MM.1S (cell line): ENCODE measurements around the gene TLCD3B.
"Not testable (repeated sequence)": the region's sequence is repeated elsewhere in the genome, so short reads cannot be mapped to it uniquely, and the experiment has no call there.

Experiments used
- CTCF ChIP-seq: fragments of 300-600 bp; sonication (generic); IDR thresholded peaks from 2 replicates; pipeline ENCODE4 v1.5.1; 2016; ENCODE audit warnings: antibody characterized with exemption, low read length, mixed read lengths
- EZH2 ChIP-seq: fragments of 300-600 bp; sonication (generic); optimal IDR thresholded peaks from 2 replicates; pipeline ENCODE3; 2017; ENCODE audit warnings: low read depth, mild to moderate bottlenecking, antibody characterized with exemption, low read length, mixed read lengths
- EZH2phosphoT487 ChIP-seq: fragments of 300-600 bp; sonication (generic); IDR thresholded peaks from 2 replicates; pipeline ENCODE4 v1.6.1; 2018; ENCODE audit warnings: antibody characterized with exemption, low read length

- not testable (repeated sequence) for TF ChIP-seq CTCF, EZH2, EZH2phosphoT487
These were observed 9.6 kb upstream of the TLCD3B start for GRCh38 chr16:30040690-30041089.
